ENCODE data around the gene CNTNAP5.

CNTNAP5 gene

DNA sequence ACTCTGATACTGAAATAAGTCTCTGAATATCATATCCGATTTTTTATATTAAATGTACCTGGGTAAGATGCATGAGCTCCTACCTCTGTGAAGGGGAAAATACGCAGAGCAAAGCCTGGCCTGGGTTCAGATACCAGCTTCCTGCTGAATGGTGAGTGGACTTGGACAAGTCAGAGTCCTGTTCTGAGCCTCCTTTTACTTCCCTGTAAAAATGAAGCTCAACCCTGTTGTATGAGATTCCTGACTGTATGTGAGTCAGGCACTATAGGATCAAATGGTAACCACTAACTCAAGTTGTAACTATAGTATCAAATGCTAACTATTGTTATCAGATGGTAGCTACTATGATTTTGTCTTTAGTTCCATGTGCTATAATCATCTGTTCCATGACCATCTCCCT, 561.7 kb downstream of the CNTNAP5 start:
- no peak for DNase-seq (ENCODE audit: low read depth)

GRCh38 chr2:124589971-124590370, 564.9 kb downstream of the CNTNAP5 start:
- no peak for DNase-seq (ENCODE audit: low read depth)
- TF ChIP-seq, protein P1, sequence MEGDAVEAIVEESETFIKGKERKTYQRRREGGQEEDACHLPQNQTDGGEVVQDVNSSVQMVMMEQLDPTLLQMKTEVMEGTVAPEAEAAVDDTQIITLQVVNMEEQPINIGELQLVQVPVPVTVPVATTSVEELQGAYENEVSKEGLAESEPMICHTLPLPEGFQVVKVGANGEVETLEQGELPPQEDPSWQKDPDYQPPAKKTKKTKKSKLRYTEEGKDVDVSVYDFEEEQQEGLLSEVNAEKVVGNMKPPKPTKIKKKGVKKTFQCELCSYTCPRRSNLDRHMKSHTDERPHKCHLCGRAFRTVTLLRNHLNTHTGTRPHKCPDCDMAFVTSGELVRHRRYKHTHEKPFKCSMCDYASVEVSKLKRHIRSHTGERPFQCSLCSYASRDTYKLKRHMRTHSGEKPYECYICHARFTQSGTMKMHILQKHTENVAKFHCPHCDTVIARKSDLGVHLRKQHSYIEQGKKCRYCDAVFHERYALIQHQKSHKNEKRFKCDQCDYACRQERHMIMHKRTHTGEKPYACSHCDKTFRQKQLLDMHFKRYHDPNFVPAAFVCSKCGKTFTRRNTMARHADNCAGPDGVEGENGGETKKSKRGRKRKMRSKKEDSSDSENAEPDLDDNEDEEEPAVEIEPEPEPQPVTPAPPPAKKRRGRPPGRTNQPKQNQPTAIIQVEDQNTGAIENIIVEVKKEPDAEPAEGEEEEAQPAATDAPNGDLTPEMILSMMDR (IDR thresholded peaks at IDR 0.05; ENCODE audit: insufficient read depth, low read depth, low read length, missing control alignments): no peak
- H3K4me3 ChIP-seq (ENCODE audit: low read depth, low read length): no peak overlapping the region

More for the DNA sequence above, 561.7 kb downstream of the CNTNAP5 start:
- TF ChIP-seq, protein P1 (IDR thresholded peaks at IDR 0.05; ENCODE audit: insufficient read depth, low read depth, low read length, missing control alignments): no peak
- H3K4me3 ChIP-seq (ENCODE audit: low read depth, low read length): no peak overlapping the region

GRCh38 chr2:124602759-124603158, 577.7 kb downstream of the CNTNAP5 start:
- no peak for DNase-seq (ENCODE audit: low read depth)
- TF ChIP-seq, protein P1 (IDR thresholded peaks at IDR 0.05; ENCODE audit: insufficient read depth, low read depth, low read length, missing control alignments): no peak
- no peak overlapping the region for H3K4me3 ChIP-seq (ENCODE audit: low read depth, low read length)

GRCh38 chr2:124604940-124605339, 579.9 kb downstream of the CNTNAP5 start:
- TF ChIP-seq, protein P1 (IDR thresholded peaks at IDR 0.05; ENCODE audit: insufficient read depth, low read depth, low read length, missing control alignments): no peak
- no peak for DNase-seq (ENCODE audit: low read depth)
- no peak overlapping the region for H3K4me3 ChIP-seq (ENCODE audit: low read depth, low read length)

- TF ChIP-seq, protein P1 (IDR thresholded peaks at IDR 0.05; ENCODE audit: insufficient read depth, low read depth, low read length, missing control alignments): no peak
- DNase-seq (ENCODE audit: low read depth): no peak
- no peak overlapping the region for H3K4me3 ChIP-seq (ENCODE audit: low read depth, low read length)
Observed at GRCh38 chr2:124607679-124608078, 582.6 kb downstream of the CNTNAP5 start.

- DNase-seq (ENCODE audit: low read depth): no peak
- TF ChIP-seq, protein P1 (IDR thresholded peaks at IDR 0.05; ENCODE audit: insufficient read depth, low read depth, low read length, missing control alignments): no peak
Observed at GRCh38 chr2:124609667-124610066, 584.6 kb downstream of the CNTNAP5 start.

GRCh38 chr2:124610141-124610540, 585.1 kb downstream of the CNTNAP5 start:
- no peak for DNase-seq (ENCODE audit: low read depth)
- H3K4me3 ChIP-seq (ENCODE audit: low read depth, low read length): no peak overlapping the region
- TF ChIP-seq, protein P1 (IDR thresholded peaks at IDR 0.05; ENCODE audit: insufficient read depth, low read depth, low read length, missing control alignments): no peak

More at GRCh38 chr2:124609667-124610066, 584.6 kb downstream of the CNTNAP5 start:
- H3K4me3 ChIP-seq (ENCODE audit: low read depth, low read length): no peak overlapping the region
